SKM-1 treated with dmso at 0.1 percent for 144 hours (cell line): ENCODE results near the gene FAM117A.
"Not testable (repeated sequence)": the region's sequence is repeated elsewhere in the genome, so short reads cannot be mapped to it uniquely, and the experiment has no call there.

Experiments used
- DNase-seq: peaks from one replicate; lab custom pipeline; 2025; ENCODE audit not compliant: unreplicated experiment; lab: John Stamatoyannopoulos, UW

The FAM117A gene

DNA sequence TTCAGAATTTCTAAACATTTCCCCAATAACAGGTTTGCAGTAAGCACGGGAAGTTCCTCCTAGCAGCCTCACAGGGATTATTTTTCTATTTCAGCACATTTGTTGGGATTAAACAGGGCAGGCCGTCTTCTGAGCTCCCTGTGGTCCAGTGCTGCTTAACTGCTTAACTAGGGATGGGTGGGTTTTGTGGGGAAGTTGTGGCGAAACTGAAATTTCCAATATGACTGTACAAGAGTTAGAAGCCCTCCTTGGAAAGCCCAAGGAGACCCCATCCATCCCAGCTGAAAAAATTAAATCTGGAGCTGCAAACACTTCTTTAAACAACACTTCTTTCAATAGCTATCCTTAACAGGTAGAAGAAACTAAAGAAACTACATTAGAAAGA is 22.2 kb downstream of the FAM117A start:
- DNase-seq: no peak

DNA sequence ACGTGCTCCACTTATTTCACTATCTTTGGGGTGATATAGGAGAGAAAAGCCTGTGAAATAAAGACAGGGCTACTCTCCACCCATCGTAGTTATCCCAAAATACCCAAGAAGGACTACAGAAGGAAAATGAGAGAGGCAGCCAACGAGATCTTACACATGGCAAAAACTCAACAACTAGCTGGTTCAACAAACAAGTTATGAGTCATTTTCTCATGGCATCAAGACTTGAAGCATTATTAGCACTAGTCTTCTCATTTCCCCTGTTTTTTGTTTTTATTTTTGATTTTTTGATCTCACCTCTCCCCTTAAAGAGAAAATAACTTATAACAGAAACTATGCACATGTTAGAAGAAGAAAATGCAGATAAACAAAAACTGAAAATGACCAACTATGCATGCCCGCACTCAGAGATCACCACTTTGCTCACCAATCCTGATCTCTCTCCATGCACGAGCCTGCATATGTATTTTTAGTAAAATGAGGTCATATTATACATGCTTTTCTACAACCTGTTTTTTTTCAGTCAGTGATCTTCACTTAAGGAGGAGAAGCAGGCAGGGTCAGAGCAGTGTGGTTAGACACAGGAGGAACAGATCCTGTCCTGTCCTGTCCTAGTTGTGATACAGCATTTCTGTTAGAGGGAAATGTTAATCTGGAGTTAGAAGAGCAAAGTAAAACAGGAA is 22.8 kb downstream of the FAM117A start:
- peak; percentile 38 for DNase-seq

DNA sequence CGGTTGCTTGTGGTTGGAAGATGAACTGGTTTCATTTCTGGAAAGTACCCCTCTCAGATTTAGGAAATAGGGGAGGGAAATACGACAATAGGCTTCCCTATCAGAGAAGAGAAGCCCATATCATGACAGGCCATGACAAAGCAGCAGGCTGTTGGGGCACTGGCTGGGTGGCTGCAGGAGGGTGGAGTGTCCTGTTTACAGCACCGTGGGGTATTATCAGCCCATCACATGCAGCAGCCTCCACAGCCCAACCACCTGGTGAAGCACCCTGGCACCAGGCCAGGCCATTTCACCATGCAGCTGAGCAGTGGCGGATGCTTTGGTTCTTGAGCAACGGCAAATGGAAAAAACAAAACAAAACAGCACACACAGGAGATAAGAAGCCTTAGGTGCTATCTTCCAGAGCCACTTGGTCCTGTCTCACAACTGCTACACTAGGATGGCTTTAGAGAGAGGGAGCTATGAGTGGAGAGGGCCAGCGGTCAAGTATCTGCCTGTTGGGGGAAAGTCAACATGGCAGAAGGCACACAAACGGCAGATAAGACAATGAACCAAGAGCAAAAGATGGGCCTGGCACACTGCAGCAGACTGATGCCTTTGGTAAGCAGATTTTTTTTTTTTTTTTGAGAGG is 24.2 kb downstream of the FAM117A start:
- DNase-seq: peak; percentile 84

DNA sequence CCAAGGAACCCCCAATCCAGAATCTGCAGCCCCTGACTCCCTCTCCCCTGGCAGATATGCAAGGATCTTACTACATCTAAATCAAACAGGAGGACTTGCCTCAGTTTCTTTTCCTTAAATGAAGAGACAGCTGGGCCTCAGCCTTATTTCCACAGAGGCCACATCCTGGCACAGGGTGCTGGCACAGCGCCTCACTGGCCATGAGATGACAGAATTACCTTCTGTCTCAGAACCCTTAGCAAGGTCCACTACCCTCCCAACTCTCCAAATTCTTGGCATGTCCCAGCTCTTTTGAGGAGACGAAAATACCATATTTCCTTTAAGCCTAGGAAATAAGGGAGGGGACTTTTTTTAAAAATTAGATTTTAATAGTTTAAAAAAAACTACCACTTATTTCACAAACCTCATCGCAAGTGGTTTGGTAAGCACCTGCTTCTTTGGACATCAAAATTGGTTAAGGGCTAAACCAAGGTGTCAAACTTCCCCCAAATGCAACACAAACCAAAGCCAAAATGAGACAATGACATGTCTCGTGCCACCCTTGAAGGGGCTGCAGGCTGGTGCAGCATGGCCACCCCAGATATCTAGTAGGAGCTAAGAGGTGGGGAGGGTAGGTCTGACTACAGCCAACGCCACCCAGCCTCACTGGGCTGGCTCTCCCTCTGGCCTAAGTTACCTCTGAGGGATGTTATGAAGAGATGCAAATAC is 25.3 kb downstream of the FAM117A start:
- DNase-seq: no peak

DNA sequence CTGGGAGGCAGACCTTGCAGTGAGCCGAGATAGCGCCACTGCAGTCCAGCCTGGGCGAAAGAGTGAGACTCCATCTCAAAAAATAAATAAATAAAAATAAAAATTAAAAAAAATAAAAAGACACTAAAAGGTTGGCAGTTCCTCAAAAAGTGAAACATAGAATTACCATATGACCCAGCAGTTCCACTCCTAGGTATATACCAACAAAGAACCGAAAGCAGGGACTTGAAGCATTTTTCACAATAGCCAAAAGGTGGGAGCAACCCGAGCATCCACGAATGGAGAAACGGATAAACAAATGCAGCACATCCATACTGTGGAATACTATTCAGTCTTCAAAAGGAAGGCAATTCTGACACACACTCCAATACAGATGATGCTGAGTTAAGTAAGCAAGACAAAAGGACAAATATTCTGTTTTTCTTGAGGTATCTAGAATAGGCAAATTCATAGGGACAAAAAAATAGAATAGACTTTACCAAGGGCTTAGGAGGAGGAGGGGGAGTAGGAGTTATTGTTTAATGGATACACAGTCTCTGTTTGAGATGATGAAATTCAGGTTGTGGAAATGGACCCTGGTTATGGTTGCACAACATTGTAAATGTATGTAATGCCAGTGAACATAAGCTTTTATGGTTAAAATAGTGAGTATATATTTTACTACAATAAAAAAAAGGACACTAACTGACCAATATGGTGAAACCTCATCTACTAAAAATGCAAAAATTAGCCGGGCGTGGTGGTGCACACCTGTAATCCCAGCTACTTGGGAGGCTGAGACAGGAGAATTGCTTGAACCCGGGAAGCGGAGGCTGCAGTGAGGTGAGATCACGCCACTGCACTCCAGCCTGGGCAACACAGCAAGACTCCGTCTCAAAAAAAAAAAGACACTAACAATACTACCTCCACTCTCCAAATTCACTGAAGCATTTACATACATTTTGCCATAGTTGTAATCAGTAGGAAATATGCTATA is 29.1 kb downstream of the FAM117A start:
- DNase-seq: no peak

DNA sequence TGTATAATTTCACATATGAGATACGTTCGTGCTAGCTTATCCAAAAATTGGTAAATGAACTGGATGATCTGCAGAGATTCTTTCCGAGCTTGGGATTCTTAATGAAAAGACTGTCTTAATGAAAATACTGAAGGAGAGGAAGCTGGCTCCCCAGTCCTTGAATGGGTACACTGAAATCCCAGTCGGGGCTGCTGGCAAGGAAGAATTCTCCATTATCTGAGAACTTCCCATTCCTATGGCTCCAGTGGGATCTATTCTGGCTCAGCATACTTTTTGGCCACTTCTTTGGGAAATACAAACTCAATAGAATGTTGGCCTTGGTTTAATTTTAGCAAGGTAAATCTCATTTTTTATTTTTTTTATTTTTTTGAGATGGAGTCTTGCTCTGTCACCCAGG is 32.5 kb downstream of the FAM117A start:
- DNase-seq: no peak

DNA sequence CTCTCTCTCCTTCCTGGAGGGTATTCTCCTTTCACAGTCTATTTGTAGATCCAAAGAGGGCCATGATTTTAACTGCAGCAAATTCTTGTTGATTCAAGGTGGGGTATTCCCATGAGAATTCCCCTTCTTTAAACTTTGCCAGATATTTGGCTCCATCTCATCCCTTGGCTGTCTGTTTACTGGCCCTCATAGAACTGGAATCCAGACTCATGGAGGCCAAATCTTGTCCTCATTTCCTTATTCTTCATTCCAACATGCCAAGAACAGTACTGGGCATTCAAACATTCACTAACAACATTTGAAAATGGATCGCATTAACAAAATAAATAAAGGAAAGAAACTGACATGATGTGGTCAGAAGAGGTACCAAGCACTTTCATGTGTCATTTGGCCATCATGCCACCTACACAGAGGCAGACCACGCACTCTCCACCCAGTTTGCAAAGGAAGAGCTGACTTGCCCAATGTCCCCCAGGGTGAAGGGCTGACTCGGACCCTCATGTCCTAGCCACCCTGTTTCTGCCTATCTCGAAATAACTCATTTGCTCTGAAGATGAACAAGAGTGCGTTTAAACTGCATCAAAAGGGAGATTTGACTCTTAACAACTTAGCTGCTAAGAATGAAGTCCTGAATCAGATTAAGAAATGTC is 33.0 kb downstream of the FAM117A start:
- DNase-seq: no peak

DNA sequence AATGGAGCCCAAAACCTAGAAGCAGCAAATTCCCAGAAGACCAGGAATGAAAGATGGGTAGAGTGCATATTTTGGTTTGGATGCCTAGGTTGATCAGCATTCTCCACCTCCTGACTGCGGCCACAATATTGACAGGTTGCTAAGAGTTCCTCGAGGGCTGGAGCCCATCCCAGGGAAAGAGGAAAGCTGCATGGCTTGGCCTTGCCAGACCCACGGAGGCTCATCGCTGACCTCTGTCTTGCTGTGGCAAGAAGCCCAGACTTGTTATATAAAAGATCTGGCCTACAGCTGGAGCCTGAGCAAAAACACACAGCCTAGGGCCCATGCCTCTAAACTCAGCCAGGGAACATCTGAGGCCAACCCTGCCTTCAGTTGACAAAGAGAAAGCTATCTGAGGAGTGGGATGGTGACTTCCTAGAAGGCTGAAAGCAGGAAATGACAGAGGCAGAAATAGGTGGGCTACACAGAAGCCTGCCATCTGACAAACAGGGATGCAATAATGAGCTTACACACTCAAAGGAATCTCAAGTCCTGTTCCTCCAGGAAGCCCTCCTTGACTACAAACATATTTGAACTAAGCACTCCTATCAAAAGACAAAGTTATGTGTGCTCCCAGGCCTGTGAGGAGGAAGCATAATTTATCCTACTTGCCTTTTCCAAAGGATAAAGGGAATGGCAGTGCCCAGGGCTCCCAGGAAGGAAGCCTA is 33.7 kb downstream of the FAM117A start:
- DNase-seq: no peak

DNA sequence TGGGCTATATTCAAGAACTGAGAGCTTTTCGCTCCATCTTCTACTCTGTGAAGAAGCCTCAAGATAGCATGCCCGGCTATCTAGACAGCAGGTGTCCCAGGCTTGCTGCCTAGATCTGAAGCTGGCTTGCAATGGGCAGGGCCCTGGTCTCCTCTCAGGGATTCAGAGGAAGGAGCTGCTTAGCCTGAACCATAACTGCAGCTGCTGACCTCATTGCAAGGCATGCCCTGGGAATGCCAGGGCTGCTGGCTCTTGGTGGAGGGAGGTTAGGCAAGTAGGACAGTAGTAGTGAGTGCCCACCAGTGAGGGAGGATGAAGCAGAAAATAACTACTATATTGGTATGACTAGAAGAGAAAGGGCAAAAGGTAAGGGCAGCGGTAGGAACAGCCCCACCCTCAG is 34.9 kb downstream of the FAM117A start:
- DNase-seq: no peak

DNA sequence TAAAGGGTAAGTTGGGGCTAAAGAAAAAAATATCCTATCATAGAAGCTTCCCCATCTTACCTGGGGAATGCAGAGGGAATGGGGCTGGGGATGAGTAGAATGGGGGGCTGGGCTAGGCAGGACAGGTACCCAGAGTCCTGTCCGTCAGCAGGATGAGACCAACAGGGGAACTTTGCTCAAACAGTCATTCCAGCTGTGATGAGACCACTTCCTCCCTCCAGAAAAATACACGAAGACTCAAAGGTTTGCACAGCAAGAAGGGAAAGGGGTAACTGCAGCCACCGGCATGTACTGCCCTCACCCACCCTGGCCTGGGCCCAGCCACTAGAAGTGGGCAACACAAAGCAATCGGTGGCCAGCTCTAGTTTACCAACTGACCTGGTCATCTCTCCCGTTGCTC is 35.5 kb downstream of the FAM117A start:
- DNase-seq: no peak

DNA sequence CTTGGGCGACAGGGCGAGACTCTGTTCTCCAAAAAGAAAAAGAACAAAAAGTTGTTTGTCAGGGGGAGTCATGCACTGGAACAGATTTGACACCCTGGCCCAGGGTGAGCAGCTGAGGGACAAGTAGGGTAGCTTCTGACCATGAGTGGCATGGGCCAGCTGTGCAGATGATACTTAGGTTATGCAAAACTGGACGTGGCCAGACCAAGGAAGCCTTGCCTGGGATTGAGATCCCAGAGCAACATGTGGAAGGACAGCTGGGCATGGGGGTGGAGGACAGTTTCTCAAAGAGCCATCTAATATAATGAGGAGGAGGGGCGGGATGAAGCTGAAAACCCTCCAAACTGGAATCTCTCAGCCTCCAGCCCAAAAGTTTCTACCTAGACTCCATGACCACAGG is 36.6 kb downstream of the FAM117A start:
- DNase-seq: no peak

DNA sequence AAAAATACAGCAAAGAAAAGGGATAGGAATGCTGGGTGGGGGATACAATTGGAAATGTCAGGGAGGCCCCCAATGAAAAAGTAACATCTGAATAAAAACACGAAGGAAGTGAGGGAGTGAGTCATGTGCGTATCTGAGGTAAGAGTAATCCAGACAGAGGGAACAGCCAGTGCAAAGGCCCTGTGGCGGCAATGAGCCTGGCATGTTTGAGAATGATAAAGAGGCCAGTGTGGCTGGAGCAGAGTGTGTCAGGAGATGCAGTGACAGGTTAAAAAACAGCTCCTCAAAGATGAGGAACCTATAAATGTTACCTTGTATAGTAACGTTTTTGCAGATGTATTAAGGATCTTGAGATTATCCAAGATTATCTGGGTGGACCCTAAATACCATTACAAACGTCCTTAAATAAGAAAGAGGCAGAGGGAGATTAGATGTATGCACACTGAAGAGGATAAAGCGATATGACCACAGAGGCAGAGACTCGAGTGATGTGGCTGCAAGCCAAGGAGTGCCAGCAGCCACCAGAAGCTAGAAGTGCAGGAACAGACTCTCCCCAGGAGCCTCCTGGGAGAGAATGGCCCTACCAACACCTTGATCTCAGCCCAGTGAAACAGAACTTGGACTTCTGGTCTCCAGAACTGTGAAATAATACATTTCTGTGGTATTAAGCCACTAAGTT is 38.3 kb downstream of the FAM117A start:
- no peak for DNase-seq

DNA sequence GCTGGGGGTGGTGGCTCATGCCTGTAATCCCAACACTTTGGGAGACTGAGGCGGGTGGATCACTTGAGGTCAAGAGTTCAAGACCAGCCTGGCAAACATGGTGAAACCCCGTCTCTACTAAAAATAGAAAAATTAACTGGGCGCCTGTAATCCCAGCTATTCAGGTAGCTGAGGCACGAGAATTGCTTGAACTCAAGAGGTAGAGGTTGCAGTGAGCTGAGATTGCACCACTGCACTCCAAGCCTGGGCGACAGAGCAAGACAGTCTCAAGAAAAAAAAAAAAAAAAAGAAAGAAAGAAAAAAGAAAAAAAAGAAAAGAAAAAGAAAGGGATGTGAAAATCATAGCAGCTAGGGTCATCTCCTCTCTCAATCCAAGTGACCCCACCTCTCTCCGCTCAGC is 39.4 kb downstream of the FAM117A start:
- not testable (repeated sequence) for DNase-seq

DNA sequence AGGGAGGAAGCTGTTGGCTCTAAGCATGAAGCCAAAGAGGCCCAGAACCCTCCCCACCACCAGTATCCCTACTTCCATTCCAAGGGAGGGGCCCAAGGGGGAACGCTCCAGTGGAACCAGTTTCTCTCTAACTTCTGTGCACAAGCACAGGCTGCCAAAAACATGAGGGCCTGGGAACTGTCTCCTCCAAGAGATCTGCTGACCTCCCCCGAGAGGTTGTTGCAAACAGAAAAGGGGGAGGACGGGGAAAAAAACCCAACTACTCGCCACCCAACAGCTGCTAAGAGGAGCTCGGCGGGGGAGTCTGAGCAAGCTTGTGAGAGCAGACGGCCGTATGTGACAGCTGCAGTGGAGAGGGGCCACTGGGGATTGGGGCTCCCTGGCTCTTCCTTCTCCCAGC is 40.5 kb downstream of the FAM117A start:
- no peak for DNase-seq

DNA sequence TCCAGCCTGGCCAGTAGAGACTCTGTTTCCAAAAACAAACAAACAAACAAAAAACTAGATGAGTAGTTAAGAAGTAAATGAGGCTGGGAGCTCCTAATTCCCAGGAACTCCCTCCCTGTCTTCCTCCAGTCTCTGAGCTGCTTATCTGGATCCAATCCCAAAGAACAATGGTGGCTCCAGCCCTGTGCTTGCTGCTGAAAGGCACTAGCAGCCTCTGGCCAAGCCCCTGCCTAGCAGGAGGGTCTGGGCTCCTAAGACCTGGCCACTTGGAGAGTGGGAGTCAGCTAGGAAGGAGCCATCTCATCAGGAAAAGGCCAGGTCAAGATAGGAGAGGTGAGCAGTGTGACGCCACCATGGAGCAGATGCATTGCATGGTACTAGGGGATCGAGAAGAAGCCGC is 41.9 kb downstream of the FAM117A start:
- no peak for DNase-seq

DNA sequence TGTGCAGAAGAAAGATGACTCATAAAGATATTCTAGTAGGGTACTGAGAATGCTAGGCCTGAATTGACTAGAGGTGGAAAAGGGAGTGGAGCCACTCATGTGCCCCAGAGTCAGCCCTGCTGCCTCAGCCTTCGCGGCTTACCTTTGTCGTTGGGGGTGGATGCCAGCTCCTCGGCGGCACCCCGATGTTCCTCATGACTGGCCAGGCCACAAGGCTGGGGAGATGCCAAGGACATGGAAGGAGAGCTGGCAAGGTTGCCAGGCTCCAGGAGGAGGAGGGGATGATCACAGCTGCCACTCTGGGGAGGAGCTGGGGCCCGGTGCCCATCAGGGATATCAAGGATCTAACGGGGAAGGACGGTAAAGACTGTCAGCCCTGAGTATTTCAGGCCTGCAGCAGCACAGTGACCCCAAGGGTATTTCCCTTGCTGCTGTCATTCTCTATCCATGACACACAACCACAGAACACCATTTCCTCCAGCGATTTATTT is 46.5 kb downstream of the FAM117A start:
- DNase-seq: no peak

DNA sequence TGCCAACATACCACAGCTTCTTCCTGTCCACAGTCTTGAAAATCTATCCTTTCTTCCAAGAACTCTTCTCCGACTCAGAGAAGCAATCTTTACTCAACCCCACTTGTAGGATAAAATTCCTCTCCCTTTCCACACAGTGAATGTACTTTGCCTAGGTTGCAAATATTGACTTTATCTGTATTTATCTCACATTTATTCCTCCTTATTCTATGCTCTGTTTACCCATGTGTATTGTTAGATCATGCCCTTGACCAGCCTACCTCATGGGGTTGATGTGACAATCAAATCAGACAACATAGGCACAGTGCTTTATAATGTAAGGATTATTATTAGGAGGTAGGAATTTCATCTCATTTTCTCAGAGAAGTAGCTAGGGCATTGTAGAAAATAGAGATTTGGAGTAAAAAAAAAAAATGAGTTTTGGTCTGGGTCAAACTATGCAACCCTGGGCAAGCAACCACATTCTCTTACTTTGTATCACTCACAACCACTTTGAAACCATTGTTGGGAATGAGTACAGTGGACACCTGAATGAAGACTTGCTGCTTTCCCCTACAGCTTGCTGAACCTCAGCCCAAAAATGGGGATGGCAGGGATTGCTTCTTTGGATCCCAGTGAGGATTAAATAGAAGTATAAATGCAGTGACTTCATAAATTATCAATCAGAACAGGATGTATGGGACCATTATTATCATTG is 47.1 kb downstream of the FAM117A start:
- no peak for DNase-seq

DNA sequence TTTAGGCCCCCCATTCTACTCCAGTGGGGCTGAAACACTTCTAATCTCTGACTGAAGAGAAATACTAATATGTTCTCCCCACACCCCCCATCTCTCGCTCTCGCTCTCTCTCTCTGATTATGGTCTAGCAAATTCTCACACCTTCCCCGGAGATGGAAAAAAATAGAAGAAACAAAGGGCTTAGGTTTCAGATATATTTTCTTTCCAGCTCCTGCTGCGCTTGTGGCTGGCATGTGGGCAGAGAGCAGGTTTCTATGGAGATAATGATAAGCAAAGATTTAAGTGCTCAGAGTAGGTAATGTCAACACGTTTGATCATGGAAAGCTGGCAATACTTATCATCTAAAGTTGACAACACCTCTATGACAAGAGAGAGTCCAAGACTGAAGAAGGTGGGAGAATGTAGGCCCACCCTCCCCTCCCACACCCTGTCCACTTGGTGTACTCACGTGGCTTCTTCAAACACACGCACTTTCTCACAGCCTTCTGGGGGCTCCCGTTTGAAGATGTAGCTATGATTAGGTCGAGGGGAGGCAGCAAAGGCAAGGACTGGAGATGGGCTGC is 48.1 kb downstream of the FAM117A start:
- no peak for DNase-seq

DNA sequence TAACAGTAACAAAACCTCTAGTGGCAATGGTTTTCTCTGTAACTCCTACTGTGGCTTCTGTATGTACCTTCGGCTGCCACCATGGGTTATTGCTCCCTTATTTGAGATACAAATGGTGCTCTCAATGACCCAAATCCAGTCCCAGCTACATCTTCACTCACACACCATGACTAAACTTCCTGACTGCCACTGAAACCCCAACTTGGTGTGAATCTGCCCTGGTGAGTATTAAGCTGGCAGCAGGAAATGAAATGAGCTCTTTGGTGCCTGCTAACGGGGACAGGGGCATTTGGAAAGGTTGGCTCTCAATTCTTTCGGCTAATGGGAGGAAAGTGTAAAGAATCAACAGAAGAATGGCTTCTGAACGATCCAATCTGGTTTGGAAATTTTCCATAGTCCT is 48.7 kb downstream of the FAM117A start:
- no peak for DNase-seq
